Testis (tissue), 2 donors: ENCODE data around the gene GAB2.

ENCODE experiments used
- POLR2A ChIP-seq: fragments of 450-650 bp; IDR thresholded peaks from one replicate; pipeline ENCODE4 v1.6.1; 2017; ENCODE audit warnings: antibody characterized with exemption, mild to moderate bottlenecking, moderate library complexity
- TF ChIP-seq, protein P1 (sequence below), 3 experiments: fragments of 450-650 bp in 2 of 3; fragments of 200-600 bp in 1 of 3; sonication (generic) in 1 of 3; IDR thresholded peaks; one replicate each; pipeline ENCODE4 v1.5.1; 2016 to 2019; ENCODE audit warnings: antibody characterized with exemption in 3 of 3, mild to moderate bottlenecking in 2 of 3, moderate library complexity in 1 of 3

DNA sequence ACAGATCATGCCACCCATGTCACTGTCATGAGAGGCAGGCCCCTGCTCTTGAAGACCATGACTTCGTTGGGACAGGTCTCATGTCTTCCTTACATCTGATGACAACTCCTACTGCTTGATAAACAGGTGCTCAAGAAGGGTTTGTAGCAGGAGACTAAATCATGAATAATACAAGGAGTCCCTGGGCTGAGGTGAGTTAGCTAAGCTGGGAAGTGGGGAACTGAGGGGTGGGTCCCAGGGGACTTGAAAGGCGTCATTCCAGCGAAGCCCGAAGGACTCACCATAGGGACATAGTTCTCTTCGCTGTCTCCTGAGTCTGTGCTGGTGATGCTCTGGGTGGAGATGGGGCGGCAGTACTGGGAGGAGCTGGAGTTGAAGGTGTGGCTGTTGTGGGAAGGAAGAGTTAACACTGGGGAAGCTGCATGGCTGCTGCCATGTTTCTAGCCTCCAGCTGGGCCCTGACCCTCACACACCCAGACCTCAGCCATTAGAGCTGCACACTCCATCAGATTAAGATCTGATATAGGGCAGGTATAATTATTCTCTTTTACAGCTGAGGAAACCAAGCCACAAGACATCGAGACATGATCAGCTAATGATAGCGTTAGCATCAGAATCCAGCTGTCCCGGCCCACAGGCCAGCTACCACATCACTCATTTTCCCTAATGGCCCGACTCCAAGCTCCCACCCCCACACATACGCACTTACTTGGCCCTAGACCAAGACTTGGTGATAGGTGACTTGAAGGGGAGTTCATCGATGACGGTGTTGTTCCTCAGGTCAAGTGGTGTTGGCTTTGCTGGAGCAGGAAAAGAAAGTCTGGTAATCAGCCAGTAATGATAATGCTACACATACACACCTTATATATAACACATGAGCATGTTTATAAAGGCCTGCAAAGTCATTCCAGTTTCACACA is 196.0 kb downstream of the GAB2 start:
- TF ChIP-seq, protein P1, sequence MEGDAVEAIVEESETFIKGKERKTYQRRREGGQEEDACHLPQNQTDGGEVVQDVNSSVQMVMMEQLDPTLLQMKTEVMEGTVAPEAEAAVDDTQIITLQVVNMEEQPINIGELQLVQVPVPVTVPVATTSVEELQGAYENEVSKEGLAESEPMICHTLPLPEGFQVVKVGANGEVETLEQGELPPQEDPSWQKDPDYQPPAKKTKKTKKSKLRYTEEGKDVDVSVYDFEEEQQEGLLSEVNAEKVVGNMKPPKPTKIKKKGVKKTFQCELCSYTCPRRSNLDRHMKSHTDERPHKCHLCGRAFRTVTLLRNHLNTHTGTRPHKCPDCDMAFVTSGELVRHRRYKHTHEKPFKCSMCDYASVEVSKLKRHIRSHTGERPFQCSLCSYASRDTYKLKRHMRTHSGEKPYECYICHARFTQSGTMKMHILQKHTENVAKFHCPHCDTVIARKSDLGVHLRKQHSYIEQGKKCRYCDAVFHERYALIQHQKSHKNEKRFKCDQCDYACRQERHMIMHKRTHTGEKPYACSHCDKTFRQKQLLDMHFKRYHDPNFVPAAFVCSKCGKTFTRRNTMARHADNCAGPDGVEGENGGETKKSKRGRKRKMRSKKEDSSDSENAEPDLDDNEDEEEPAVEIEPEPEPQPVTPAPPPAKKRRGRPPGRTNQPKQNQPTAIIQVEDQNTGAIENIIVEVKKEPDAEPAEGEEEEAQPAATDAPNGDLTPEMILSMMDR (IDR thresholded peaks at IDR 0.05): no peak
- TF ChIP-seq POLR2A: no peak
